Measurements from ENCODE around the gene GALNS.
A peak's percentile ranks its signal among the peaks of the same experiment; 100 is the strongest.

The GALNS gene

DNA sequence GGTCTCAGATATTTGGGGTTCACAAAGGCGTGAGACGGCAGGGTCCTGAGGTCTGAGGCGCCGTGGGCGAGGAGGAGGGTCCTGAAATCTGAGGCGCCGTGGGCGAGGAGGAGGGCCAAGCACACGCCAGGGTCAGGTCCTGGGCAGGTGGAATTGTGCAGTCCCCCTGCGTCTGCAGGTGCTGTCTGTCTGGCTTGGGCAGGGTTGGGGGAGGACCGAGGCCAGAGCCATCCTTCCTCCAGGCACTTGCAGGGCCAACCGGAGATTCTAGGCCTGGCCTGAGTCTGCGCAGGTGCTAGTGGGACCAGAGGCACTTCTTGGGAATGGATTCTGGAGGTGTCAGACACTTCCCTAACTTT, 42.6 kb downstream of the GALNS start:
- Histone ChIP-seq H3K9me2 (ENCODE audit: low read depth, low read length) (no peaks in the 10 kb centered on the region), H3K4me3 (ENCODE audit: low read depth, low read length, poor library complexity, severe bottlenecking) (no peak overlapping the region), H3K27ac (ENCODE audit: low read depth, low read length, poor library complexity, severe bottlenecking) (no peak overlapping the region), H4K20me1 (ENCODE audit: insufficient read depth, low read length) (no peaks in the 10 kb centered on the region), H2AFZ (ENCODE audit: low read length) (no peak overlapping the region), H3K79me2 (ENCODE audit: insufficient read depth, low read length) (no peaks in the 10 kb centered on the region), H3K9ac (ENCODE audit: low read length) (no peak overlapping the region), H3K4me1 (ENCODE audit: insufficient read depth, low read length, severe bottlenecking) (peaks cover 21% of the 10 kb centered on the region), H3F3A (ENCODE audit: insufficient read depth, low read length) (peaks cover 1% of the 10 kb centered on the region; the same call in 1 of the 2 replicates), H3K27me3 (ENCODE audit: insufficient read depth, low read length) (peaks cover 7% of the 10 kb centered on the region; the same call in 1 of the 2 replicates), H3K4me2 (ENCODE audit: low read length) (no peak overlapping the region), H3K36me3 (ENCODE audit: insufficient read depth, low read length) (peaks cover 13% of the 10 kb centered on the region), H3K9me3 (ENCODE audit: low read length) (0 out of 2 replicates have a peak, but pooled peaks cover 6% of the 10 kb centered on the region)
- TF ChIP-seq, protein P1, sequence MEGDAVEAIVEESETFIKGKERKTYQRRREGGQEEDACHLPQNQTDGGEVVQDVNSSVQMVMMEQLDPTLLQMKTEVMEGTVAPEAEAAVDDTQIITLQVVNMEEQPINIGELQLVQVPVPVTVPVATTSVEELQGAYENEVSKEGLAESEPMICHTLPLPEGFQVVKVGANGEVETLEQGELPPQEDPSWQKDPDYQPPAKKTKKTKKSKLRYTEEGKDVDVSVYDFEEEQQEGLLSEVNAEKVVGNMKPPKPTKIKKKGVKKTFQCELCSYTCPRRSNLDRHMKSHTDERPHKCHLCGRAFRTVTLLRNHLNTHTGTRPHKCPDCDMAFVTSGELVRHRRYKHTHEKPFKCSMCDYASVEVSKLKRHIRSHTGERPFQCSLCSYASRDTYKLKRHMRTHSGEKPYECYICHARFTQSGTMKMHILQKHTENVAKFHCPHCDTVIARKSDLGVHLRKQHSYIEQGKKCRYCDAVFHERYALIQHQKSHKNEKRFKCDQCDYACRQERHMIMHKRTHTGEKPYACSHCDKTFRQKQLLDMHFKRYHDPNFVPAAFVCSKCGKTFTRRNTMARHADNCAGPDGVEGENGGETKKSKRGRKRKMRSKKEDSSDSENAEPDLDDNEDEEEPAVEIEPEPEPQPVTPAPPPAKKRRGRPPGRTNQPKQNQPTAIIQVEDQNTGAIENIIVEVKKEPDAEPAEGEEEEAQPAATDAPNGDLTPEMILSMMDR (IDR thresholded peaks at IDR 0.05; ENCODE audit: low read length) = no peak
- TF ChIP-seq EZH2 (IDR thresholded peaks at IDR 0.05; ENCODE audit: borderline replicate concordance, low read length) = no peak

- no peaks in the 10 kb centered on the region for H4K20me1 ChIP-seq (ENCODE audit: insufficient read depth, low read length)
- TF ChIP-seq, protein P1 (IDR thresholded peaks at IDR 0.05; ENCODE audit: low read length) = no peak
- no peak for TF ChIP-seq EZH2 (IDR thresholded peaks at IDR 0.05; ENCODE audit: borderline replicate concordance, low read length)
- H2AFZ ChIP-seq (ENCODE audit: low read length) = no peak overlapping the region
- peaks cover 21% of the 10 kb centered on the region for H3K4me1 ChIP-seq (ENCODE audit: insufficient read depth, low read length, severe bottlenecking)
- no peak overlapping the region for H3K9ac ChIP-seq (ENCODE audit: low read length)
- no peak overlapping the region for H3K4me2 ChIP-seq (ENCODE audit: low read length)
- H3K36me3 ChIP-seq (ENCODE audit: insufficient read depth, low read length) = peaks cover 18% of the 10 kb centered on the region
- H3K79me2 ChIP-seq (ENCODE audit: insufficient read depth, low read length) = no peaks in the 10 kb centered on the region
- H3K27ac ChIP-seq (ENCODE audit: low read depth, low read length, poor library complexity, severe bottlenecking) = no peak overlapping the region
- H3K27me3 ChIP-seq (ENCODE audit: insufficient read depth, low read length) = peaks cover 7% of the 10 kb centered on the region; the same call in 1 of the 2 replicates
- H3K9me2 ChIP-seq (ENCODE audit: low read depth, low read length) = no peaks in the 10 kb centered on the region
- 0 out of 2 replicates have a peak, but pooled peaks cover 6% of the 10 kb centered on the region for H3K9me3 ChIP-seq (ENCODE audit: low read length)
- H3K4me3 ChIP-seq (ENCODE audit: low read depth, low read length, poor library complexity, severe bottlenecking) = no peak overlapping the region
- peaks cover 4% of the 10 kb centered on the region; the same call in 1 of the 2 replicates for H3F3A ChIP-seq (ENCODE audit: insufficient read depth, low read length)
Observed at GRCh38 chr16:88813269-88814143, 43.2 kb downstream of the GALNS start.

- Histone ChIP-seq H3K4me1 (ENCODE audit: insufficient read depth, low read length, severe bottlenecking) (peaks cover 21% of the 10 kb centered on the region), H3K9ac (ENCODE audit: low read length) (no peak overlapping the region)
Observed at GRCh38 chr16:88812513-88813268, 44.1 kb downstream of the GALNS start.

More at GRCh38 chr16:88812513-88813268, 44.1 kb downstream of the GALNS start:
- no peaks in the 10 kb centered on the region for H3K79me2 ChIP-seq (ENCODE audit: insufficient read depth, low read length)
- H3K9me3 ChIP-seq (ENCODE audit: low read length) = 0 out of 2 replicates have a peak, but pooled peaks cover 6% of the 10 kb centered on the region
- peak overlapping the region; percentile 91; the same call in 1 of the 2 replicates for H3K4me2 ChIP-seq (ENCODE audit: low read length)
- H3K27ac ChIP-seq (ENCODE audit: low read depth, low read length, poor library complexity, severe bottlenecking) = no peak overlapping the region
- no peaks in the 10 kb centered on the region for H4K20me1 ChIP-seq (ENCODE audit: insufficient read depth, low read length)
- peaks cover 26% of the 10 kb centered on the region for H3K36me3 ChIP-seq (ENCODE audit: insufficient read depth, low read length)
- peaks cover 7% of the 10 kb centered on the region; the same call in 1 of the 2 replicates for H3K27me3 ChIP-seq (ENCODE audit: insufficient read depth, low read length)
- H3K9me2 ChIP-seq (ENCODE audit: low read depth, low read length) = no peaks in the 10 kb centered on the region
- peaks cover 4% of the 10 kb centered on the region; the same call in 1 of the 2 replicates for H3F3A ChIP-seq (ENCODE audit: insufficient read depth, low read length)
- no peak overlapping the region for H2AFZ ChIP-seq (ENCODE audit: low read length)
- TF ChIP-seq, protein P1 (IDR thresholded peaks at IDR 0.05; ENCODE audit: low read length) = no peak
- TF ChIP-seq EZH2 (IDR thresholded peaks at IDR 0.05; ENCODE audit: borderline replicate concordance, low read length) = no peak
- peak overlapping the region; percentile 80 for H3K4me3 ChIP-seq (ENCODE audit: low read depth, low read length, poor library complexity, severe bottlenecking)

All from OCI-LY1 (cell line).